GM19099 (cell line): ENCODE results near the gene PGAP3.

Experiments
- POLR2A ChIP-seq: IDR thresholded peaks from 3 replicates; pipeline ENCODE4 v1.6.1; 2011; ENCODE audit warnings: low read depth; ENCODE audit not compliant: insufficient read length; ENCODE audit errors: extremely low read depth

Gene PGAP3

GRCh38 chr17:39622380-39623006 lies 65.4 kb downstream of the PGAP3 start:
- TF ChIP-seq POLR2A, result no peak

GRCh38 chr17:39621523-39622379 lies 66.1 kb downstream of the PGAP3 start:
- no peak for TF ChIP-seq POLR2A
